ENCODE measurements around the gene NPC1.

Gene NPC1

DNA sequence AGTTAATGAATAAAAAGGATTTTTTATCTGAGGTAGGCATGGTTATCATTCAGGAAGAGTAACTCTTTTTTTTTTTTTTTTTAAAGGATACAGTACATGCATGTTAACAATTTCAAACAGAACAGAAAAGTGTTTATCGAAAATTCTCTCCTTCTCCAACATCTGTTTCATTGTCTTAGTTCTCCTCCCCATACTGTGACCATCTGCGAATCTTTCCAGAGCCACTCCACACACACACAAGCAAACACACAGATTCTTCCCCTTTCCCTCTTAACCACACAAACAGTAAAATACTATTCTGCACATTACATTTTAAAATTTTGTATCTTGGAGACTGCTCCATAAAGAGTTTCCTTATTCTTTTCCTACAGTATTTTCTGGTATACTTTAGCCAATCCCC is 38.0 kb downstream of the NPC1 start:
- no peak overlapping the region for H3K9ac ChIP-seq (ENCODE audit: low read length)
- H3K27me3 ChIP-seq (ENCODE audit: insufficient read depth, low read length) = no peaks in the 10 kb centered on the region
- no peak overlapping the region for H3K27ac ChIP-seq (ENCODE audit: low read depth, low read length, poor library complexity, severe bottlenecking)
- no peak for TF ChIP-seq CTCF (IDR thresholded peaks at IDR 0.05; ENCODE audit: low read length)
- TF ChIP-seq EZH2 (IDR thresholded peaks at IDR 0.05; ENCODE audit: borderline replicate concordance, low read length) = no peak
- H4K20me1 ChIP-seq (ENCODE audit: insufficient read depth, low read length) = no peaks in the 10 kb centered on the region
- H3K9me2 ChIP-seq (ENCODE audit: low read depth, low read length) = no peaks in the 10 kb centered on the region
- H3F3A ChIP-seq (ENCODE audit: insufficient read depth, low read length) = no peaks in the 10 kb centered on the region
- H3K79me2 ChIP-seq (ENCODE audit: insufficient read depth, low read length) = no peaks in the 10 kb centered on the region
- no peak overlapping the region for H2AFZ ChIP-seq (ENCODE audit: low read length)
- no peak overlapping the region for H3K4me3 ChIP-seq (ENCODE audit: low read depth, low read length, poor library complexity, severe bottlenecking)
- no peak overlapping the region for H3K4me2 ChIP-seq (ENCODE audit: low read length)
- H3K9me3 ChIP-seq (ENCODE audit: low read length) = no peaks in the 10 kb centered on the region
- no peaks in the 10 kb centered on the region for H3K4me1 ChIP-seq (ENCODE audit: insufficient read depth, low read length, severe bottlenecking)
- peaks cover 72% of the 10 kb centered on the region for H3K36me3 ChIP-seq (ENCODE audit: insufficient read depth, low read length)

DNA sequence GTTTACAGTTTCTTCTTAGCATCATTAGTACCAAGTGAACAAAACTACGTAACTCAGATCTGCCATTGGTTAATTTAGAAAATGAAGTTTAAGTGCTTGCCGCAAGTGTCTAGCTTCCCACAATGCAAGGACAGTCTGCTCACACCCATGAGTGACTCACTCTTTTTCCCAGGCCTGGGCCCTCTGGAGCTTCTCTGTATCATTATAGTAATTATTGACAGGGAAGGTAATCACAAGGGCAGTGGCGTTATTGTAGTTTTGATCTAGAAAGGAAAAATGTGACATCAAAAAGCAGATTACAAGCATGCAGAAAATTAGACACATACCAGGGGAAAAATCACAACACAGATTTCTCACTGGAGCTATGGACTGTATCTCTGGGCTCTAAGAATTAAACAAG is 38.5 kb downstream of the NPC1 start:
- Histone ChIP-seq H3F3A (ENCODE audit: insufficient read depth, low read length) (no peaks in the 10 kb centered on the region), H2AFZ (ENCODE audit: low read length) (no peak overlapping the region), H3K9ac (ENCODE audit: low read length) (no peak overlapping the region), H4K20me1 (ENCODE audit: insufficient read depth, low read length) (no peaks in the 10 kb centered on the region), H3K4me3 (ENCODE audit: low read depth, low read length, poor library complexity, severe bottlenecking) (no peak overlapping the region), H3K27me3 (ENCODE audit: insufficient read depth, low read length) (no peaks in the 10 kb centered on the region), H3K36me3 (ENCODE audit: insufficient read depth, low read length) (peaks cover 73% of the 10 kb centered on the region), H3K79me2 (ENCODE audit: insufficient read depth, low read length) (no peaks in the 10 kb centered on the region), H3K9me3 (ENCODE audit: low read length) (no peaks in the 10 kb centered on the region), H3K4me2 (ENCODE audit: low read length) (no peak overlapping the region), H3K9me2 (ENCODE audit: low read depth, low read length) (no peaks in the 10 kb centered on the region), H3K4me1 (ENCODE audit: insufficient read depth, low read length, severe bottlenecking) (no peaks in the 10 kb centered on the region), H3K27ac (ENCODE audit: low read depth, low read length, poor library complexity, severe bottlenecking) (no peak overlapping the region)
- TF ChIP-seq EZH2 (IDR thresholded peaks at IDR 0.05; ENCODE audit: borderline replicate concordance, low read length) = no peak
- TF ChIP-seq CTCF (IDR thresholded peaks at IDR 0.05; ENCODE audit: low read length) = no peak

- no peak overlapping the region for H2AFZ ChIP-seq (ENCODE audit: low read length)
- H3K9me2 ChIP-seq (ENCODE audit: low read depth, low read length) = no peaks in the 10 kb centered on the region
- H4K20me1 ChIP-seq (ENCODE audit: insufficient read depth, low read length) = no peaks in the 10 kb centered on the region
- no peaks in the 10 kb centered on the region for H3K4me1 ChIP-seq (ENCODE audit: insufficient read depth, low read length, severe bottlenecking)
- no peaks in the 10 kb centered on the region for H3K9me3 ChIP-seq (ENCODE audit: low read length)
- H3K27me3 ChIP-seq (ENCODE audit: insufficient read depth, low read length) = no peaks in the 10 kb centered on the region
- H3K9ac ChIP-seq (ENCODE audit: low read length) = no peak overlapping the region
- H3K4me2 ChIP-seq (ENCODE audit: low read length) = no peak overlapping the region
- no peak for TF ChIP-seq CTCF (IDR thresholded peaks at IDR 0.05; ENCODE audit: low read length)
- H3K27ac ChIP-seq (ENCODE audit: low read depth, low read length, poor library complexity, severe bottlenecking) = no peak overlapping the region
- peaks cover 73% of the 10 kb centered on the region for H3K36me3 ChIP-seq (ENCODE audit: insufficient read depth, low read length)
- H3F3A ChIP-seq (ENCODE audit: insufficient read depth, low read length) = no peaks in the 10 kb centered on the region
- no peaks in the 10 kb centered on the region for H3K79me2 ChIP-seq (ENCODE audit: insufficient read depth, low read length)
- no peak overlapping the region for H3K4me3 ChIP-seq (ENCODE audit: low read depth, low read length, poor library complexity, severe bottlenecking)
Observed at GRCh38 chr18:23547306-23547705, 39.0 kb downstream of the NPC1 start.
